ENCODE results near the gene HOPX.

GRCh38 chr4:56691425-56691824, 10.3 kb upstream of the HOPX start:
- TF ChIP-seq CTCF (conservative IDR thresholded peaks at IDR 0.05; ENCODE audit: low read depth, low read length) (no peak), EZH2 (IDR thresholded peaks at IDR 0.05; ENCODE audit: borderline replicate concordance, low read depth, low read length, poor library complexity, severe bottlenecking) (no peak)
